H1 (cell line): ENCODE data around the gene ABLIM1. TPM values are rescaled to one million over a fixed set of nuclear protein-coding genes. Genes with fewer than 3 reads are reported as not detected.

Experiments
- CREB1 ChIP-seq: IDR thresholded peaks from 2 replicates; pipeline ENCODE4 v1.6.1; 2012; ENCODE audit warnings: inconsistent platforms
- FOSL1 ChIP-seq: IDR thresholded peaks from 2 replicates; pipeline ENCODE4 v1.6.1; 2011; ENCODE audit warnings: mild to moderate bottlenecking, low read depth, low read length, moderate library complexity; ENCODE audit not compliant: insufficient read depth
- PHF8 ChIP-seq: fragments of 200-600 bp; sonication (generic); conservative IDR thresholded peaks from 2 replicates; pipeline ENCODE4 v1.7.1; 2012; ENCODE audit warnings: low read depth, mild to moderate bottlenecking, inconsistent platforms, low read length, moderate library complexity
- POU5F1 ChIP-seq: IDR thresholded peaks from 2 replicates; pipeline ENCODE4 v1.6.1; 2011; ENCODE audit warnings: low read depth, mild to moderate bottlenecking, low read length, moderate library complexity
- TEAD4 ChIP-seq: IDR thresholded peaks from 2 replicates; pipeline ENCODE4 v1.6.1; 2012; ENCODE audit warnings: low read depth, low read length, inconsistent platforms, mixed read lengths
- polyA plus RNA-seq, 7 experiments: library from polyadenylated mRNA; depleted of rRNA in 3 of 7; stranded (reverse) in 5 of 7; unstranded in 2 of 7; fragments of >200 nt in 5 of 7; fragments of 200-250 nt in 2 of 7; gene quantifications; 1 replicate in 5 of 7; 2 replicates in 1 of 7; 4 replicates in 1 of 7; pipeline versions ENCODE4 v1.2.1 to v1.2.3, GENCODE V29; 2011 to 2013; ENCODE audit warnings: missing spikeins in 2 of 7, mixed read lengths in 2 of 7
- total RNA-seq: library from RNA; stranded (reverse); fragmentation: NEBNext Ultra II Directional; extraction: Animal tissue kit (Norgen Biotek cat#: 25700); gene quantifications from 2 replicates; pipeline ENCODE4 v1.2.1, GENCODE V29; 2021

The ABLIM1 gene
- total and polyA plus RNA-seq, 2 of the 8 experiments (the other 6 are each of a cell fraction or from before 2014, with no cell fraction given): 51.2 to 51.7 TPM

DNA sequence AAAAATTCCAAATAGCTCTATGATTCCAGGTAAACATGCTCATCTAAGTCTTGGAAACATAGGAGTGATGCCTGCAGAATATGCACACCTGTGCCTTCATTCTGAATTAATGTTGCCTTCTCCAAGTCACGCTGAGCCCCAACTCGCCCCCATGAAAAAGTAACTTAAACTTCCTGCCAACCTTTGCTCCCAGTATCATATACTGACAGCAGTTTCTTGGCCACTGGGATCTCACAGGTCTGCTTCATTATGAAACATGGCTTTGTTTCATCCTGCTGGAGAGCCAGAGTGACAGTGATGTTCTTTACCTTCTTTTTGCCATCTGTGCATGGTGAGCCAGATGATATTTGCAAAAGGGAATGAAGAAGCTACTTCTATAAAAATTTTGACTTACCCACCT lies 34.9 kb downstream of the ABLIM1 start (continued):
- TF ChIP-seq CREB1 (no peak), POU5F1 (no peak), FOSL1 (no peak), PHF8 (no peak), TEAD4 (no peak)
- TF ChIP-seq, all 59 proteins: peak for 0
